IMR-90 (cell line): ENCODE measurements around the gene RAX2. TPM values are rescaled to one million over a fixed set of nuclear protein-coding genes. Genes with fewer than 3 reads are reported as not detected.

Experiments used
- ATAC-seq: fragments of 200-7000 bp; cut with Tn5 transposase; 2 replicates; pipeline ENCODE4 v1.9.1; 2020; ENCODE audit warnings: low read depth, mild to moderate bottlenecking, moderate library complexity
- BruUV-seq: library from RNA; stranded (reverse); fragments of 400-500 nt; replicated peaks from 2 replicates; lab custom pipeline; 2021; lab: Mats Ljungman, UMichigan
- CTCF ChIA-PET: fragments of 300-600 bp; formaldehyde crosslinking; extraction: SDS; loops from one replicate; lab custom pipeline; 2021; ENCODE audit warnings: antibody characterized with exemption; lab: Yijun Ruan, JAX
- POLR2A ChIA-PET: fragments of 300-600 bp; sonication (Branson Sonifier 250); formaldehyde crosslinking; loops from one replicate; lab custom pipeline; 2022; ENCODE audit warnings: antibody characterized with exemption; ENCODE audit not compliant: unreplicated experiment; lab: Charles Lee
- DNase-seq: peaks from one replicate; pipeline ENCODE4 v3.0.0; 2013
- H2AFZ ChIP-seq: replicated peaks from 2 replicates; pipeline ENCODE3; 2013; ENCODE audit warnings: low read length, mild to moderate bottlenecking; ENCODE audit not compliant: poor library complexity
- H2AK5ac ChIP-seq: 2 replicates; pipeline ENCODE4 v1.6.1; 2013; ENCODE audit warnings: low read depth, low read length, inconsistent platforms
- H2AK9ac ChIP-seq: replicated peaks from 2 replicates; pipeline ENCODE3; 2013; ENCODE audit warnings: mild to moderate bottlenecking, low read depth, low read length, moderate library complexity; ENCODE audit not compliant: poor library complexity
- H2BK120ac ChIP-seq: 2 replicates; pipeline ENCODE4 v1.6.1; 2013; ENCODE audit warnings: low read depth, low read length, inconsistent platforms
- H2BK15ac ChIP-seq: 3 replicates; pipeline ENCODE4 v1.6.1; 2013; ENCODE audit warnings: low read depth, low read length, inconsistent platforms
- H2BK20ac ChIP-seq: 2 replicates; pipeline ENCODE4 v1.6.1; 2013; ENCODE audit warnings: low read depth, mild to moderate bottlenecking, inconsistent platforms, low read length, moderate library complexity
- H2BK5ac ChIP-seq: 2 replicates; pipeline ENCODE4 v1.6.1; 2013; ENCODE audit warnings: mild to moderate bottlenecking, low read depth, low read length, inconsistent platforms; ENCODE audit not compliant: poor library complexity, severe bottlenecking
- H3K14ac ChIP-seq: replicated peaks from 2 replicates; pipeline ENCODE4 v1.6.1; 2013; ENCODE audit warnings: low read depth, low read length, inconsistent platforms
- H3K18ac ChIP-seq: 2 replicates; pipeline ENCODE4 v1.6.1; 2013; ENCODE audit warnings: low read depth, low read length, control low read depth
- H3K23ac ChIP-seq: 2 replicates; pipeline ENCODE4 v1.6.1; 2013; ENCODE audit warnings: low read depth, low read length, inconsistent platforms
- H3K27ac ChIP-seq: 2 replicates; pipeline ENCODE4 v1.5.1; 2013; ENCODE audit warnings: mild to moderate bottlenecking, control low read depth, low read length; ENCODE audit not compliant: insufficient read depth
- H3K27me3 ChIP-seq: 2 replicates; pipeline ENCODE4 v1.6.1; 2013; ENCODE audit warnings: low read length; ENCODE audit not compliant: control insufficient read depth, insufficient read depth
- H3K36me3 ChIP-seq: 2 replicates; pipeline ENCODE4 v1.6.1; 2013; ENCODE audit warnings: low read length, mixed read lengths; ENCODE audit not compliant: control insufficient read depth, insufficient read depth
- H3K4ac ChIP-seq: 2 replicates; pipeline ENCODE4 v1.6.1; 2013; ENCODE audit warnings: low read depth, low read length, inconsistent platforms
- H3K4me1 ChIP-seq: 2 replicates; pipeline ENCODE4 v1.6.1; 2013; ENCODE audit warnings: low read length, mixed read lengths; ENCODE audit not compliant: control insufficient read depth, insufficient read depth
- H3K4me2 ChIP-seq: 2 replicates; pipeline ENCODE4 v1.6.1; 2013; ENCODE audit warnings: low read depth, mild to moderate bottlenecking, control low read depth, low read length, moderate library complexity
- H3K4me3 ChIP-seq: 2 replicates; pipeline ENCODE4 v1.5.1; 2013; ENCODE audit warnings: low read depth, mild to moderate bottlenecking, control low read depth, low read length, moderate library complexity; ENCODE audit not compliant: insufficient read depth
- H3K56ac ChIP-seq: 2 replicates; pipeline ENCODE4 v1.6.1; 2013; ENCODE audit warnings: low read length, inconsistent platforms; ENCODE audit not compliant: insufficient read depth; ENCODE audit errors: extremely low read depth
- H3K79me1 ChIP-seq, 2 experiments: 2 replicates each; pipeline ENCODE4 v1.6.1; 2013; ENCODE audit warnings: low read length in 2 of 2, inconsistent platforms in 1 of 2, low read depth in 1 of 2
- H3K9ac ChIP-seq: 2 replicates; pipeline ENCODE4 v1.6.1; 2013; ENCODE audit warnings: low read depth, low read length, control low read depth
- H3K9me1 ChIP-seq: 2 replicates; pipeline ENCODE4 v1.6.1; 2013; ENCODE audit warnings: low read length, inconsistent platforms; ENCODE audit not compliant: insufficient read depth
- H3K9me3 ChIP-seq: 2 replicates; pipeline ENCODE4 v1.6.1; 2013; ENCODE audit warnings: low read length; ENCODE audit not compliant: control insufficient read depth, insufficient read depth
- H4K20me1 ChIP-seq: 2 replicates; pipeline ENCODE4 v1.6.1; 2013; ENCODE audit warnings: low read length, inconsistent platforms; ENCODE audit not compliant: insufficient read depth
- H4K5ac ChIP-seq: 2 replicates; pipeline ENCODE4 v1.6.1; 2013; ENCODE audit warnings: mild to moderate bottlenecking, low read depth, low read length, control low read depth
- H4K8ac ChIP-seq, 2 experiments: 2 replicates each; pipeline ENCODE4 v1.6.1; 2013; ENCODE audit warnings: low read depth in 2 of 2, low read length in 2 of 2, control low read depth in 1 of 2, inconsistent platforms in 1 of 2
- H4K91ac ChIP-seq: 2 replicates; pipeline ENCODE4 v1.6.1; 2013; ENCODE audit warnings: low read depth, low read length, inconsistent platforms; ENCODE audit not compliant: insufficient read depth
- RAD21 ChIP-seq: IDR thresholded peaks from 2 replicates; pipeline ENCODE4 v1.6.1; 2012; ENCODE audit warnings: low read length, improper control_type of control experiment
- RCOR1 ChIP-seq: IDR thresholded peaks from 2 replicates; pipeline ENCODE4 v1.6.1; 2012; ENCODE audit warnings: mild to moderate bottlenecking, low read length, improper control_type of control experiment; ENCODE audit not compliant: insufficient replicate concordance
- SMC3 ChIP-seq: fragments of 150-350 bp; IDR thresholded peaks from 2 replicates; pipeline ENCODE4 v1.6.1; 2016; ENCODE audit warnings: low read depth, mild to moderate bottlenecking, antibody characterized with exemption, low read length, moderate library complexity
- WGBS, 2 experiments: methylation state at CpG; one replicate each; pipeline versions ENCODE4 v1.1.5 to v1.1.7; 2013; ENCODE audit warnings: missing lambda C conversion rate in 2 of 2; ENCODE audit not compliant: insufficient read length in 1 of 2; ENCODE audit errors: extremely low coverage in 2 of 2; 5-methylcytosine and 5-hydroxymethylcytosine counted together
- dilution Hi-C: fragments of 300-500 bp; cut with HindIII; formaldehyde crosslinking; loops from one replicate; pipeline ENCODE4 v1.14.3; 2018; ENCODE audit warnings: low sequenced_read_pairs; ENCODE audit not compliant: unreplicated experiment
- in situ Hi-C: fragments of 300-500 bp; cut with MboI; formaldehyde crosslinking; loops from 3 replicates; pipeline ENCODE4 v1.14.3; 2019; ENCODE audit warnings: low sequenced_read_pairs, inconsistent platforms, mixed read lengths
- intact Hi-C: fragments of 100-400 bp; cut with micrococcal nuclease; formaldehyde crosslinking; loops from 2 replicates; pipeline ENCODE4 v1.10.0; 2022
- polyA plus RNA-seq, 3 experiments: library from polyadenylated mRNA; depleted of rRNA; stranded (reverse); fragments of >200 nt; gene quantifications; 2 replicates each; pipeline ENCODE4 v1.2.3, GENCODE V29; 2012; ENCODE audit warnings: low replicate concordance in 1 of 3
- total RNA-seq: library from RNA; depleted of rRNA; stranded (reverse); fragments of >200 nt; gene quantifications from 2 replicates; pipeline ENCODE4 v1.2.3, GENCODE V29; 2012
- TF ChIP-seq, protein P1 (sequence below): conservative IDR thresholded peaks from 2 replicates; pipeline ENCODE4 v1.5.1; 2012; ENCODE audit warnings: mild to moderate bottlenecking, low read depth, low read length, improper control_type of control experiment

Gene RAX2
- total and polyA plus RNA-seq, 2 of the 4 experiments (the other 2 are of a cell fraction): not detected

DNA sequence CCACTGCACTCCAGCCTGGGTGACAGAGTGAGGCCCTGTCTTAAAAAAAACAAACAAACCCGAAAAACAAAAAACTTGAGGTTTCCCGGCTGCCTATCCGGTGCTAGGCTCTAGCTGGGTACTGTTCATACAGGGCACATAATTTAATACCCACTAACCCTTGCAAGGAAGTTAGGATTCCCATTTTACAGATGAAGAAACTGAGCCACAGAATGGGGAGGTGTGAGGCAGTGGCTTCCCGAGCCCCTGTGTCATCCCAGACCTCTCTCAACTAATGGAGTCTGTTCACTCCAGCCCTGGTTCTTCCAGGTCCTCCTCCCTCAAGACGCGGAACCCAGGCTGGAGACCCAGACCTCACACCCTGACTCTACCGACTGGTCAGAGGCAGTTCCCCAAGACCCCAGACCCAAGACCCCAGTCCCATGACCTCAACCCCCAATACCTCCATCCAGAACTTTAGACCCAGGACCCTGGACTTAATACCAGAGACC lies 11.1 kb downstream of the RAX2 start:
- peak overlapping the region; percentile 95 for H3K9ac ChIP-seq
- no peaks in the 10 kb centered on the region for H3K27me3 ChIP-seq
- peak overlapping the region; percentile 87 for H3K23ac ChIP-seq
- H3K4me1 ChIP-seq: peaks cover 2% of the 10 kb centered on the region; the same call in 1 of the 2 replicates
- H2BK15ac ChIP-seq: no peak overlapping the region
- H3K56ac ChIP-seq: peak overlapping the region; percentile 83
- in situ Hi-C loops (no loop called here), dilution Hi-C loops (no loop called here), intact Hi-C loops (no loop called here)
- peak overlapping the region; percentile 80 for H4K91ac ChIP-seq
- H3K9me3 ChIP-seq: no peaks in the 10 kb centered on the region
- H3K4me2 ChIP-seq: peak overlapping the region; percentile 89
- peak overlapping the region; percentile 96 for H2AK5ac ChIP-seq
- peak overlapping the region; percentile 88 for H3K27ac ChIP-seq
- H2AK9ac ChIP-seq: peak overlapping the region; percentile 98
- H3K4ac ChIP-seq: peak overlapping the region; percentile 84
- H2AFZ ChIP-seq: peak overlapping the region; percentile 99
- H4K8ac ChIP-seq: peak overlapping the region; percentile 80 to 97; a peak in 3 of 4 replicates
- TF ChIP-seq SMC3 (no peak), RAD21 (no peak), RCOR1 (peak; percentile 78)
- TF ChIP-seq, protein P1, sequence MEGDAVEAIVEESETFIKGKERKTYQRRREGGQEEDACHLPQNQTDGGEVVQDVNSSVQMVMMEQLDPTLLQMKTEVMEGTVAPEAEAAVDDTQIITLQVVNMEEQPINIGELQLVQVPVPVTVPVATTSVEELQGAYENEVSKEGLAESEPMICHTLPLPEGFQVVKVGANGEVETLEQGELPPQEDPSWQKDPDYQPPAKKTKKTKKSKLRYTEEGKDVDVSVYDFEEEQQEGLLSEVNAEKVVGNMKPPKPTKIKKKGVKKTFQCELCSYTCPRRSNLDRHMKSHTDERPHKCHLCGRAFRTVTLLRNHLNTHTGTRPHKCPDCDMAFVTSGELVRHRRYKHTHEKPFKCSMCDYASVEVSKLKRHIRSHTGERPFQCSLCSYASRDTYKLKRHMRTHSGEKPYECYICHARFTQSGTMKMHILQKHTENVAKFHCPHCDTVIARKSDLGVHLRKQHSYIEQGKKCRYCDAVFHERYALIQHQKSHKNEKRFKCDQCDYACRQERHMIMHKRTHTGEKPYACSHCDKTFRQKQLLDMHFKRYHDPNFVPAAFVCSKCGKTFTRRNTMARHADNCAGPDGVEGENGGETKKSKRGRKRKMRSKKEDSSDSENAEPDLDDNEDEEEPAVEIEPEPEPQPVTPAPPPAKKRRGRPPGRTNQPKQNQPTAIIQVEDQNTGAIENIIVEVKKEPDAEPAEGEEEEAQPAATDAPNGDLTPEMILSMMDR: no peak
- ChIA-PET POLR2A (interaction anchor here (0.6 kb wide), 2 partner anchors 227 to 251 kb away, joined by 3 to 7 read pairs; no protein-coding TSS in a partner anchor), CTCF (interaction anchor here (0.5 to 0.7 kb wide), 3 partner anchors 29 to 1675 kb away, joined by 3 to 4 read pairs (median 4); no protein-coding TSS in a partner anchor)
- no peaks in the 10 kb centered on the region for H4K20me1 ChIP-seq
- 35% methylated on average over 4 of the region's 7 CpGs; no CpG with 5 or more reads in 1 of the 2 experiments for WGBS, 2 experiments
- peaks cover 3% of the 10 kb centered on the region; the same call in 1 of the 2 replicates for H3K9me1 ChIP-seq
- H3K79me1 ChIP-seq: peaks cover 18 to 33% of the 10 kb centered on the region in 2 experiments
- DNase-seq (peak; percentile 8), ATAC-seq (no peak)
- peak overlapping the region; percentile 77 for H2BK5ac ChIP-seq
- H4K5ac ChIP-seq: peak overlapping the region; percentile 76
- H3K36me3 ChIP-seq: peaks cover 8% of the 10 kb centered on the region; the same call in 1 of the 2 replicates
- H2BK120ac ChIP-seq: peak overlapping the region; percentile 13; the same call in 1 of the 2 replicates
- H2BK20ac ChIP-seq: no peak overlapping the region
- H3K18ac ChIP-seq: peak overlapping the region; percentile 35
- peak overlapping the region; percentile 87 for H3K4me3 ChIP-seq
- peak overlapping the region; percentile 96 for H3K14ac ChIP-seq
- no TSS peak for BruUV-seq
